HepG2 (cell line): ENCODE data around the gene FAHD1. TPM values are rescaled to one million over a fixed set of nuclear protein-coding genes. Genes with fewer than 3 reads are reported as not detected.
A peak's percentile ranks its signal among the peaks of the same experiment; 100 is the strongest.

Experiments used
- BHLHE40 ChIP-seq: IDR thresholded peaks from 2 replicates; pipeline ENCODE4 v1.6.1; 2011; ENCODE audit warnings: low read length, improper control_type of control experiment
- CSRNP1 ChIP-seq: sonication (generic); formaldehyde crosslinking; IDR thresholded peaks from 2 replicates; pipeline ENCODE4 v1.8.1; 2023; ENCODE audit warnings: mild to moderate bottlenecking, missing genetic modification reagents
- HNRNPK ChIP-seq: fragments of 200-400 bp; formaldehyde crosslinking; IDR thresholded peaks from 2 replicates; pipeline ENCODE4 v1.6.1; 2018; ENCODE audit warnings: low read length, low read depth, moderate library complexity, mild to moderate bottlenecking; ENCODE audit not compliant: poor library complexity, severe bottlenecking
- MTF1 ChIP-seq: sonication (generic); formaldehyde crosslinking; IDR thresholded peaks from 2 replicates; pipeline ENCODE4 v1.5.0; 2020; ENCODE audit warnings: missing genetic modification reagents
- PCBP2 ChIP-seq: fragments of 200-400 bp; formaldehyde crosslinking; optimal IDR thresholded peaks from 2 replicates; pipeline ENCODE3; 2018; ENCODE audit warnings: low read length, low read depth; ENCODE audit not compliant: poor library complexity, severe bottlenecking
- REST ChIP-seq, 2 experiments: IDR thresholded peaks; 2 replicates each; pipeline ENCODE4 v1.6.1; 2011 to 2012; ENCODE audit warnings: low read length in 2 of 2, borderline replicate concordance in 1 of 2, low read depth in 1 of 2, mild to moderate bottlenecking in 1 of 2, moderate library complexity in 1 of 2
- SCMH1 ChIP-seq: sonication (generic); formaldehyde crosslinking; IDR thresholded peaks from 2 replicates; pipeline ENCODE4 v1.9.0; 2021; ENCODE audit warnings: missing genetic modification reagents, mild to moderate bottlenecking, borderline replicate concordance
- SMYD3 ChIP-seq: sonication (generic); formaldehyde crosslinking; IDR thresholded peaks from 2 replicates; pipeline ENCODE4 v1.8.1; 2023; ENCODE audit warnings: mild to moderate bottlenecking, missing genetic modification reagents
- TBL1XR1 ChIP-seq: fragments of 150-350 bp; IDR thresholded peaks from 2 replicates; pipeline ENCODE4 v1.6.1; 2014; ENCODE audit warnings: borderline replicate concordance, low read length; ENCODE audit not compliant: partially characterized antibody
- ZNF33A ChIP-seq: sonication (generic); formaldehyde crosslinking; IDR thresholded peaks from 2 replicates; pipeline ENCODE4 v1.5.1; 2020; ENCODE audit warnings: missing genetic modification reagents, mild to moderate bottlenecking, moderate library complexity, borderline replicate concordance
- ZNF546 ChIP-seq: sonication (generic); formaldehyde crosslinking; conservative IDR thresholded peaks from 2 replicates; pipeline ENCODE4 v1.8.1; 2023; ENCODE audit warnings: mild to moderate bottlenecking, missing genetic modification reagents
- ZNF605 ChIP-seq: sonication (generic); formaldehyde crosslinking; IDR thresholded peaks from 2 replicates; pipeline ENCODE4 v1.8.0; 2022; ENCODE audit warnings: mild to moderate bottlenecking, missing genetic modification reagents
- ZSCAN30 ChIP-seq: sonication (generic); formaldehyde crosslinking; IDR thresholded peaks from 2 replicates; pipeline ENCODE4 v1.5.0; 2020; ENCODE audit warnings: mild to moderate bottlenecking, missing genetic modification reagents
- polyA plus RNA-seq, 8 experiments: library from polyadenylated mRNA; depleted of rRNA in 3 of 8; stranded (reverse) in 7 of 8; unstranded in 1 of 8; fragments of >200 nt; fragmentation: Illumina TruSeq in 4 of 8; extraction: Trizol in 4 of 8; gene quantifications; 2 replicates each; pipeline versions ENCODE4 v1.2.1 to v1.2.3, GENCODE V29; 2011 to 2016; ENCODE audit warnings: low read depth in 4 of 8, missing spikeins in 1 of 8, mixed read lengths in 1 of 8; ENCODE audit not compliant: insufficient read depth in 1 of 8
- total RNA-seq, 5 experiments: library from RNA; depleted of rRNA; stranded (reverse); fragments of >200 nt; fragmentation: Illumina TruSeq; extraction: Trizol; gene quantifications; 2 replicates each; pipeline ENCODE4 v1.2.3, GENCODE V29; 2016; ENCODE audit warnings: low read depth in 1 of 5
- TF ChIP-seq, protein P1 (sequence below): sonication (generic); formaldehyde crosslinking; conservative IDR thresholded peaks from 2 replicates; pipeline ENCODE4 v1.8.1; 2023; ENCODE audit warnings: missing genetic modification reagents
- TF ChIP-seq, protein P2 (sequence below): sonication (generic); formaldehyde crosslinking; IDR thresholded peaks from 2 replicates; pipeline ENCODE4 v1.9.0; 2021; ENCODE audit warnings: missing genetic modification reagents, borderline replicate concordance
- TF ChIP-seq, protein P3 (sequence below): sonication (generic); formaldehyde crosslinking; conservative IDR thresholded peaks from 2 replicates; pipeline ENCODE4 v1.8.0; 2022; ENCODE audit warnings: mild to moderate bottlenecking, moderate library complexity, missing genetic modification reagents

FAHD1 gene
- total and polyA plus RNA-seq, 2 of the 13 experiments (the other 11 are each of a cell fraction or from before 2014, with no cell fraction given) = 39.0 to 45.3 TPM

- TF ChIP-seq, protein P1, sequence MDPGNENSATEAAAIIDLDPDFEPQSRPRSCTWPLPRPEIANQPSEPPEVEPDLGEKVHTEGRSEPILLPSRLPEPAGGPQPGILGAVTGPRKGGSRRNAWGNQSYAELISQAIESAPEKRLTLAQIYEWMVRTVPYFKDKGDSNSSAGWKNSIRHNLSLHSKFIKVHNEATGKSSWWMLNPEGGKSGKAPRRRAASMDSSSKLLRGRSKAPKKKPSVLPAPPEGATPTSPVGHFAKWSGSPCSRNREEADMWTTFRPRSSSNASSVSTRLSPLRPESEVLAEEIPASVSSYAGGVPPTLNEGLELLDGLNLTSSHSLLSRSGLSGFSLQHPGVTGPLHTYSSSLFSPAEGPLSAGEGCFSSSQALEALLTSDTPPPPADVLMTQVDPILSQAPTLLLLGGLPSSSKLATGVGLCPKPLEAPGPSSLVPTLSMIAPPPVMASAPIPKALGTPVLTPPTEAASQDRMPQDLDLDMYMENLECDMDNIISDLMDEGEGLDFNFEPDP (CRISPR knock-in tag) = no peak
- no peak for TF ChIP-seq BHLHE40
- TF ChIP-seq ZNF546 (CRISPR knock-in tag) = no peak
- TF ChIP-seq ZNF605 = peak; percentile 65
- TF ChIP-seq SMYD3 (CRISPR knock-in tag) = no peak
- TF ChIP-seq PCBP2 = no peak
- TF ChIP-seq, protein P2, sequence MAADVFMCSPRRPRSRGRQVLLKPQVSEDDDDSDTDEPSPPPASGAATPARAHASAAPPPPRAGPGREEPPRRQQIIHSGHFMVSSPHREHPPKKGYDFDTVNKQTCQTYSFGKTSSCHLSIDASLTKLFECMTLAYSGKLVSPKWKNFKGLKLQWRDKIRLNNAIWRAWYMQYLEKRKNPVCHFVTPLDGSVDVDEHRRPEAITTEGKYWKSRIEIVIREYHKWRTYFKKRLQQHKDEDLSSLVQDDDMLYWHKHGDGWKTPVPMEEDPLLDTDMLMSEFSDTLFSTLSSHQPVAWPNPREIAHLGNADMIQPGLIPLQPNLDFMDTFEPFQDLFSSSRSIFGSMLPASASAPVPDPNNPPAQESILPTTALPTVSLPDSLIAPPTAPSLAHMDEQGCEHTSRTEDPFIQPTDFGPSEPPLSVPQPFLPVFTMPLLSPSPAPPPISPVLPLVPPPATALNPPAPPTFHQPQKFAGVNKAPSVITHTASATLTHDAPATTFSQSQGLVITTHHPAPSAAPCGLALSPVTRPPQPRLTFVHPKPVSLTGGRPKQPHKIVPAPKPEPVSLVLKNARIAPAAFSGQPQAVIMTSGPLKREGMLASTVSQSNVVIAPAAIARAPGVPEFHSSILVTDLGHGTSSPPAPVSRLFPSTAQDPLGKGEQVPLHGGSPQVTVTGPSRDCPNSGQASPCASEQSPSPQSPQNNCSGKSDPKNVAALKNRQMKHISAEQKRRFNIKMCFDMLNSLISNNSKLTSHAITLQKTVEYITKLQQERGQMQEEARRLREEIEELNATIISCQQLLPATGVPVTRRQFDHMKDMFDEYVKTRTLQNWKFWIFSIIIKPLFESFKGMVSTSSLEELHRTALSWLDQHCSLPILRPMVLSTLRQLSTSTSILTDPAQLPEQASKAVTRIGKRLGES (CRISPR knock-in tag) = 0 out of 2 replicates have a peak, but pooled peaks have one; percentile 19
- TF ChIP-seq ZNF33A = no peak
- no peak for TF ChIP-seq ZSCAN30 (CRISPR knock-in tag)
- TF ChIP-seq MTF1 (CRISPR knock-in tag) = no peak
- TF ChIP-seq CSRNP1 (CRISPR knock-in tag) = peak; percentile 54; the same call in 1 of the 2 replicates
- TF ChIP-seq, protein P3, sequence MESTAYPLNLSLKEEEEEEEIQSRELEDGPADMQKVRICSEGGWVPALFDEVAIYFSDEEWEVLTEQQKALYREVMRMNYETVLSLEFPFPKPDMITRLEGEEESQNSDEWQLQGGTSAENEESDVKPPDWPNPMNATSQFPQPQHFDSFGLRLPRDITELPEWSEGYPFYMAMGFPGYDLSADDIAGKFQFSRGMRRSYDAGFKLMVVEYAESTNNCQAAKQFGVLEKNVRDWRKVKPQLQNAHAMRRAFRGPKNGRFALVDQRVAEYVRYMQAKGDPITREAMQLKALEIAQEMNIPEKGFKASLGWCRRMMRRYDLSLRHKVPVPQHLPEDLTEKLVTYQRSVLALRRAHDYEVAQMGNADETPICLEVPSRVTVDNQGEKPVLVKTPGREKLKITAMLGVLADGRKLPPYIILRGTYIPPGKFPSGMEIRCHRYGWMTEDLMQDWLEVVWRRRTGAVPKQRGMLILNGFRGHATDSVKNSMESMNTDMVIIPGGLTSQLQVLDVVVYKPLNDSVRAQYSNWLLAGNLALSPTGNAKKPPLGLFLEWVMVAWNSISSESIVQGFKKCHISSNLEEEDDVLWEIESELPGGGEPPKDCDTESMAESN = no peak
- no peak for TF ChIP-seq HNRNPK
- no peak for TF ChIP-seq SCMH1 (CRISPR knock-in tag)
- TF ChIP-seq TBL1XR1 = no peak
- TF ChIP-seq REST (IDR thresholded peaks at IDR 0.05; ENCODE audit: borderline replicate concordance in 1 of 2, low read depth in 1 of 2, low read length in 2 of 2) = no peak
These were observed 1.8 kb downstream of the FAHD1 start (continued) for GRCh38 chr16:1828645-1829410.
